ENCODE measurements around the gene TRIM7.

TRIM7 gene

DNA sequence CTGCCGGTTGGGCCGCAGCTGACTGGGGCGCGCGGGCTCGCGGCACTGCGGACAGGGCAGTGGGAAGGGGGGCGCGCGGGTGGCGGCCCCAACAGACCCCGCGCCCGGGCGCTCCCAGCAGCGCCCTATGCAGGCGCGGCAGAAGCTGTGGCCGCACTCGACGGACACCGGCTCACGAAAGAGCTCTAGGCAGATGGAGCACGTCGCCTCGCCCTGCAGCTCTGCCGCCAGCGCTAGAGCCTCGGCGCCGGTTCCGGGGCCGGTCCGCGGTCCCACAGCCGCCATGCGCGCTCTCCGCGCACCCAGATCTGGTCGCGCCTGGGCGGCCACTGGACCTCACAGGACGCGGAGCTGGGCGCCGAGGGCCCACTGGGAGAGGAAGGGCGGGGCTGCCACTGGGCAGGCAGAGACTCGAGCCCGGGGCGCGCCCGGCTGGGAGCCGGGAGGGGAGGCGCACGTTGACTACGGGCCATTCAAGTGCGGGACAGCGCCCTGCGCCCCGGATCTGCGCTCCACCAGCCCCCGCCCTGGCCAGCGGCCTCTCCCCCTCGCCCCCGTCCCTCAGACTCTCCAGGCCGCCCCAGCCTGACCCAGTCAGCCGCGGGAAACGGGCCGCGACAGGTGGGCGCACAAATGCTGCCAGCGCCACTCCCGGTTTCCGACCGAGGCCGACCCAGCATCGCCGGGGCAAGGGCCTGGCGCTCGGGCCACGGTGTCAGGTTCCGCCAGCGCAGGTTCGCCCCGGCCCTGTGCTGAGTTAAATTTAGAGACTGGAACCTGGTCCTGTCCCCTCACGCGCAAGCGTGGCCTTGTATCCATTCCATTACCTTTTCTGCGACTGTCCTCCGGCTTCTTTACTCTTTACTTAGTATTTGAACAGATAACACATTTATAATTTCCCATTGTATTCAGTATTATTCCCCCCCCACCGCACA, at the start of gene TRIM7:
Gene TRIM7 (minus strand): TSS at position 371 of the 935 bp plus-strand sequence. CDS start 86 bp downstream, at position 285.
- DNase-seq, result no peak

DNA sequence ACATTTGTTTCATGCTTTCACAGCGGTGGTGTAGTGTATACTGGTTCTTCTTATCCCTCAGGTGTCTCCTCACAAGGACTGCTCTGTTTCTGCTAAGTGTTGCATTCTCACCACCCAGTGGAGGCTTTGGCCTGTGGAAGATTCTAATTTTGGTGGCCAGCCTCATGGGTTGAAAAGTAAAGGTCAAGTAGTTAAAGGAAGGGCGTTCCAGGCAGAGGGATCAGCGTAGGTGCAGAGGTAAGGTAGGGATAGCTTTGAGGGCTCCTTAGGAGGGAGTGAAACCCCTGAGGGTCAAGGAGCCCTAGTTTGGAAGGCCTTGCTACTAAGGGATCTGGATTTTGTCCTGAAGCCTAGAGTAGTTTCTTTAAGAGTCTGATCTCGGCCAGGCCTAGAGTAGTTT, 43.3 kb upstream of the TRIM7 start:
- no peak for DNase-seq

DNA sequence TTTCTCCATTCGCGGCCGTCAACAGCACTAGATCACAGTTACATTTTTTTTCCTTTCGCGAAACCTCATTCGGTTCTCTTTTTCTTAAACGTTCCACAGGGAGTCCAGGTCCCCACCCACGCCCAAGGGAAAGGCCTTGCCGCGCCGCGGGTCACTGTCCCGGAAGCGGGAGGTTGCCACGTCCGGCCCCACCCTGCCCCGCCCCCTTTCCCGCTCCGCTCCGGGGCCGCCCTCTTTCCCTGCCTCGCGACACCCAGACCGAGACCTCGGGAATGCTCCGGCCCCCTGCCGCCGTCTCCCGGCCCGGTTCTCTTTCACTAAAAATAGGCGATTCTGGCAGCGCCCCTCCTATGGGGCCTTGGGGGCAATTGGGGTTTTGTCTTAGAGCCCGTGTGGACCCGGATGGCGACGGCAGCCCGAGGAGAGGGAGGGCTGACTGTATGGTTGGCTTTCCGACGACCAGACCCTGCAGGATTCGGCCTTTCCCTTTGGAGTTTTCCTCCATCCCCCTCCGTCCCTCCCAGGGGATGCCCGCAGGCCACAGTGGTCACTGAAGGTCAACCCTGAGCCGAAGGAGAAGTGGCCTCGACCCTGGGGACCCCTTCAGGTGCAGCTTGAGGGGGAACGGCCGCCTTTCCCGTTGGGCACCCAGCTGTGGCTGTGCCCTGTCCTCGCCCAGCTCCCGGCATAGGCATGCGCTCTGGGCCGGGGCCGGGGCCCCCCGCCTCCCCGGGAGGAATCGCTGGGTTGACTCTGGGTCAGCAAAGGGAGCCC, 41.5 kb upstream of the TRIM7 start:
- DNase-seq, result peak; percentile 85

DNA sequence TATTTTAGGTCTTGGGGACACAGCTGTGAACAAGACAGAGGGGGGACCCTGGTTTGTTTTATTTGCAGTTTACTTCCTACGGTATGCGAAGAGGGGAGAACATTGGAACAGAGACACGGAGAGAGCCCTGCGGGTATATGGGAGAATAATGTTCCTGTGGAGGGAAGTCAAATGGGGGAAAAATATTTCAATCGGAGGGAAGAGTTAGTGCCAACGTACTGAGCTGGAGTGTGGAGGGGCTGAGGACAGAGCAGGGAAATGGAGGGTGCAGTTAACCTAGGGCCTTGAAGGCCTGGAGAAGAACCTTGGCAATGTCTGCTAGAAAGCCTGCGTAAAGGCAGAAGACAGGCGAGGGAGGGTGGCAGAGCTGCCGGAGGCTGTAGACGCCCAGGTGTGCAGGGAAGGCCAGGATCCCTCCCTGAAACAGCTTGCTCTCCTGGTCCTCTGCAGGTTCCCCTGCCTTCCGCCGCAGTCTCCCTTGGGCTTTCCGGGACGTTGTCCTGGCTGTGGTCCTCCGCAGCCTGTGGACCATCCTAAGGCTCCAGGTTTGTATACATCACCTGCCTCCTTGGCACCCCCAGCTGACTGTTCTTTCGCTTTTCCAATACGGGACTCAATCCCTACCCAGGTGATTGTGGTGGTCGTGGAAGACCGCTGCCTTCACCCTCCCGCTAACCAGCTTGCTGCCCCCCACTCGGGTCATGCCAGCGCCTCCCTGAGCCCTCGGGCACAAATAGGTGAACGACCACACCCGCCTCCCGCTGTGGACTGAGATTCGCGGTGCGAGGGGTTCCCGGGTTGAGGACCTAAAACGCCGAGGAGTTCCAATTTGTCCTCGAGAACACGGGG, 40.7 kb upstream of the TRIM7 start:
- no peak for DNase-seq

DNA sequence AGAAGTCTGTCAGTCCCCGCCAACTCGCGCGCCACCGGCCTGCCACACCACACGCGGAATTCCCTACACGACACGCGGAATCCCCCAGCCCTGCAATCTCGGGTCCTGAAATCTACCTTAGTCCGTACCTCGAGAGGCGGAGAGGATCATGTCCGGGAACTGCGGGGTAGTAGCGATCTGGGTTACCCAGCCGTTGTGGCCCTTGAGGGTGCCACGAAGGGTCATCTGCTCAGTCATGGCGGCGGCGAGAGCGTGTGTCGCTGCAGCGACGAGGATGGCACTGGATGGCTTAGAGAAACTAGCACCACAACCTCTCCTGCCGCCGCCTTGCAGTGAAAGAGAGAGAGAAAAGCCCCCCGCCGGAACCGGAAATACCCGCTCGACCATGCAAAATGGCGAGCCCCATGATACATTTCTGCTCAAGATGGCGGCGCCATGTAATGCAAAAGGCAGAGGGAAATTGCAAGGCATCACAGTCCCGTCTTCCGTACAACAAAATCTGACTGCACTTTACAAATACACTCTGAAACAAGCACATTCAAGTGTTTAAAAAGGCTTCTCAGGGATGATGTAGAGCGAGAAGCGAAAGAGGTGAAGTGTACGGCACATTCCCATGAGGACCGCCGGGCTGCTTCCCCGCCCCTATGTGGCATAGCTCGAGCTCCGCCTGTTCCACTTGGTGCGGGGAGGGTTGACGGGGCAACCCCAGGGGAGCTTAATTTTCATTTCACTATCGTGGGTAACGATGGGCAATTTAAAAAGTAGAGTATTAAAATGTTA, 38.8 kb upstream of the TRIM7 start, which contains the start of gene RACK1:
Gene RACK1 (minus strand): TSS at position 343 of the 780 bp plus-strand sequence. CDS start 106 bp downstream, at position 237.
- DNase-seq, result peak; percentile 90

DNA sequence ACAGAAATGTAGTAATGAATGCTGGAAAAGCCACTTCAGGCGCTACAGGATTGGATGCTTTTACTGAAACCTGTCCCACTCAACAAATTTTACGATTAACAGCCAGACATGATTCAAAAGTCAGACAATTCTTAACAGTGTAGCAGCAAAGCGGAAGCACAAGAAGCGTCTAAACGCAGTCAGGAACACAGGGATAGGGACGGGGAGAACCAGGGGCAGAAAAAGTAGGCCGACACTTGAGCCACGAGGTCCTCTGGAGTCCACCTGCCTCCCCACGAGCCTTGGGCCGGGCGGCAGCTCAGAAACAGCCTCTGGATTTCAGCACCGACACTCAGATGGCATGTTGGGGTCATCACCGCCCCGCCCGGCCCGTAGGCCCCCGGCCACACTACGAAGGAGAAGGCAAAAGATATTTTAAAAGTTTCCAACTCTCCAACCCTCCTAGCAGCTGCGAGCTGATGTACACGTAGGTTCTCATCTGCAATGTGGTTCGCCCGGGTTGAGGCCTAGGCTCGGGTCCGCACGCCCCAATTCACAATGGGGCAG, 38.1 kb upstream of the TRIM7 start:
- DNase-seq, result no peak

DNA sequence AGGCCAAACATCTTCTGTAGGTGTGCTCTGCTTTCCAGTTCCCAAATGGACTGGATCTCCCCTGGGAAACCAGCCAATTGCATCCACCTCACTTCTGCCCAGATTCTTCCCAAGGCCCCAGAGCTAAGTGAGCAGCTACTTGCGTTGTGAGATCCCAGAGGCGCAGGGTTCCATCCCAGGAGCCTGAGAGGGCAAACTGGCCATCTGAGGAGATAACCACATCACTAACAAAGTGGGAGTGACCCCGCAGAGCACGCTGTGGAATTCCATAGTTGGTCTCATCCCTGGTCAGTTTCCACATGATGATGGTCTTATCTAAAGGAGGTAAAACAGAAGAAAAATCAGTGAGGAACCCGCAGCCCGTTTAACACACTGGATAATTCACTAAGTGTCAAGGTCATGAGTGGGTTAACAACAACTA, 37.0 kb upstream of the TRIM7 start:
- no peak for DNase-seq

DNA sequence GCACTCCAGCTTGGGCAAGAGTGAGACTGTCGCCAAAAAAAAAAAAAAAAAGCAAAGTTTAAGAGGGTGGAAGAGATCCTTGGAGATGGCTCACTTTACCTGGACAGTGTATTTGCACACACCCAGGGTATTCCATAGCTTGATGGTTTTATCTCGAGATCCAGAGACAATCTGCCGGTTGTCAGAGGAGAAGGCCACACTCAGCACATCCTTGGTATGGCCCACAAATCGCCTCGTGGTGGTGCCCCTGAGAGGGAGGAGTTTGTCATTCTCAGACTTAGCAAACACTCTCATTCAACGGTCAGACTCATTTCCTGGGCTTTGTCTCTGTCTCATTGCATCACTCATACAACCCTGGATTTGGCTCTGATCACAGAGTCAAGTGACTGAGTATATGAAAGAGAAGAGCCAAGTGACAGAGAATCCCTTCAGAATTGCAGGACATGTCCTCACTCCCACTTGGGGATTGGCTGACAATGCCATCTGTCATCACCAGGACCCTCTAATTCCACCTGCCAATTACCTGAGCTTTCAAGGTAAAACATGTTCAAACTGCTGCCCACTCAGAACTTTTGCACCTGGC, 36.5 kb upstream of the TRIM7 start:
- DNase-seq, result peak; percentile 71

DNA sequence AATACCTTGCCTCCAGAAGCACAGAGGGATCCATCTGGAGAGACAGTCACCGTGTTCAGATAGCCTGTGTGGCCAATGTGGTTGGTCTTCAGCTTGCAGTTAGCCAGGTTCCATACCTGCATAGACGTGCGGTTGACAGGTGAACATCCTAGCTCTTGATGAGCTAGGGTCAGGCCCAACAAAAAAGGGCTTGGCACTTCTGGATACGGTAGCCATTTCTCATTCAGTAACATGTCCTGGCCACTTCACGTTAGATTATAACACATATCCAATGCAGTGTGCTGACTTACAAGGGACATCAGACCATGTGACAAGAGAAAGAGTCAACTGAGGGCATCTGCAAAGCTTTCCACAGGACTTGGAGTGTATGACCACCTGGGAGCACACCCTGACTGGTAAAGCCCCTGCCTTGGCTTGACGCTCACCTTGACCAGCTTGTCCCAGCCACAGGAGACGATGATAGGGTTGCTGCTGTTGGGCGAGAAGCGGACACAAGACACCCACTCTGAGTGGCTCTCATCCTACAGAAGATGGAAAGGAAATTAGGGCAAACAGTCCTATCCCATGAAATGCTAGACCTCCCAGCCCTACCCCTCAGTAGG, 34.2 kb upstream of the TRIM7 start:
- DNase-seq, result no peak

DNA sequence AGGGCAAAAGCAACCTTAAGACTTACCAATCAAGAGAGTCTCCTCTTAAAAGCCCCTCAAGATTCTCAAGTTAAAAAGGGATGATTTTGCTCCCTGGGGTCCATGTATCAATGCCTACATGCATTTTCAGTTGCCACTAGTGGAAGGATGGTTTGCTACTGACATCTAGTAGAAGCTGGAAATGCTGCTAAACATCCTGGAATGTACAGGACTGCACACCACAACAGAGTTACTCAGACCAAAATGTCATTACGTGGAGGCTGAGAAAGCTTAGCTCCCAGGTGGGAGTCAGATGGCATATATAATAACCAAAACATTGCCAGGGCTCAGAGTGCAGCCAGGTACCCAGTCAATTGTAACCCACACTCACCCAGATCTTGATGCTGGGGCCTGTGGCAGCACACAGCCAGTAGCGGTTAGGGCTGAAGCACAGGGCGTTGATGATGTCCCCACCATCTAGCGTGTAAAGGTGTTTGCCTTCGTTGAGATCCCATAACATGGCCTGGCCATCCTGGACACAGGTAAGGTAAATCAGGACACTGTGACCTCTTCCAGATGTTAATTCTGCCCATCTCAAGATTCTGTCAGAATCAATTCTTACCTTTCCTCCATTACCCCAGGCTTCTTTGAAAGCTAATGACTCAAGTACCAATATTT, 32.9 kb upstream of the TRIM7 start:
- DNase-seq, result no peak

DNA sequence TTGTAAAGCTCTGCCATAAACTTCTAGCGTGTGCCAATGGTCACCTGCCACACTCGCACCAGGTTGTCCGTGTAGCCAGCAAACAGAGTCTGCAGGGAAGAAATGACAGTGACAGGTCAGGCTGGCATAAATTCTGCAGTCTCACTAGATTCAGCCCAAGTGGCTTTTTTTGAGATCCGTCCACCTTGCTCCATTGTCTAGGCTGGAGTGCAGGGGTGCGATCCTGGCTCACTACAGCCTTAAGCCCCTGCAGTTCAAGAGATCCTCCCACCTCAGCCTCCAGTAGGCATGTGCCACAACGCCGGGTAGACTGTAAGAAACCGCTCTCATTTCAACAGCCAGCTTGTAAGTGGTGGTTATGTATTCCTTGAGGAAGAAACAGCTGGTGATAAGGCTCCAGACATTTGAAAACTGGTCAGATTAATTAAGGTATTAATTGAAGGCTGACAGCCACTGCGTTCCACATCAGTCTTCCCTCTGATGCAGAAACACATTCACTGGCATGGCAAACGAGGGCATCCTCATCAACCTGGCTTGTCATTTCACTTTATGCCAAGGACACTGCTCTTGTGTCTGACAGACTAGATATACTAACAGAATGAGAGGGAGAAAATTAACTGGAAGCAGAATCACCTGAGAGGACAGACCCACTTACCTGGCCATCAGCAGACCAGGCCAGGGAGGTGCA, 32.1 kb upstream of the TRIM7 start:
- DNase-seq, result no peak

DNA sequence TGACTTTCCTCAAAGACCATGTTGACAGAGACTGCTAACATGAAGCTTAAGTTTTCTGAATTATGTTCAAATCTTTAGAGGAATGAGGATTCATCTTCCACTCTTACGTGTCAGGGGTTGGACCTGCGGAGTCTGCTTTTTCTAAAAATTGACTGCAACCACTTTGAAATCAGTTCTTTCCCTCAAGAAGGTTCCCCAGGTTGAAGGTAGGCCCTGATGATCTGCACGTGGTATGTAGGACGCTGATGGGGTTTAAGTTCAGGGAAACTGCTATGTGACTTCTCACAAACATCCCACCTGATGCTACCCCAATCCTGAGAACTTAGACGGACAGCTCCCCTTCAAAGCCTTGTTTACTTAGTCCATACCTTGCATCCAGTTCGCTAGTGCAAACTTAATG, 31.5 kb upstream of the TRIM7 start:
- no peak for DNase-seq

DNA sequence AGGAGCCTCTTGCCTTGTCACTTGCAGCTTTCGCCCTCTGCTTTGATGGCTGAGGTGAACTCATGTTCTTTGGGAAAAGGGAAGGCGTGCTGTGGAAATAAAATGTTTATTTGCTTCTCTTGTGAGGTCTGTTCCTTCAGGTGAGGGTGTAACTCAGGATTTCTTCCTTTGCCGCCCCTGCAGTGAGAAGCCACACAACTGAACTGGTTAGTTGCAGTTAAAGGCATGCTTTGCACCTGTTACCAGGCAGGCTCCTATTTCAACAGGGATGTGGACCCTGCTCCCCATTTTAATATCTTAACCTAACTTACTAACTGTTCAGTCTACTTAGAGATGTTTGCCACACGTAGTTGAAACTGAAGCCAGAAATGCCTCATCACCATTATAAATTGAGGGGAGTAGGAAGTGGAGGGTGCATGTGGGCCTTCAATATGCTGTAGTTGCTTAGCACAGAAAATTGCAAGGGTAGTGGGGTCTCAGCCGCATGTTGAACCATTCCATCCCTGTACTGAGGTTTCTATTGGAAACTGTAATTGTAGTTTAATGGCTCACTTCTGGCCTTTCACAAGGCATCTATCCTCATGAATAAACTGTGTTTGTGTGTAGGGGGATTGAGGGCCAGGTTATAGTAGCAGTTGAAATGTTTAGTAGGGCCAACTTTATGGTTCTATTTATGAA, 30.8 kb upstream of the TRIM7 start:
- DNase-seq, result no peak

DNA sequence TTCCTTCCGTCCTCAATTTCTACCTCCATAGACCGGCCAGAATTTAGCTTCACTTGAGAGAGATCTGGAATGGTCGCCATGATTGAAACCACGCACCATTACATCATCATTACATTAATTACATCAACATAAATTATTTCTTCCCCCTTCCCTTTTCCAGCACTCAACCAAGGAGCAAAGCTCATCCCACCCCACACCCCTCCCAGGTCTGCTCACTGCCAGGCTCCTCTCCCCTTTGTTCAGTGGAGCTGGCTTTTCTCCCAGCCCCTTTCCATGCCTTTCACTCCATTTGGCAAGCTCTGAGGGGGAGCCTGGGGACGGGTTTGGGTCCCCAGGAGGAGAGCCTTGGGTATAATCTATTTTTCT, 30.3 kb upstream of the TRIM7 start:
- DNase-seq, result no peak

DNA sequence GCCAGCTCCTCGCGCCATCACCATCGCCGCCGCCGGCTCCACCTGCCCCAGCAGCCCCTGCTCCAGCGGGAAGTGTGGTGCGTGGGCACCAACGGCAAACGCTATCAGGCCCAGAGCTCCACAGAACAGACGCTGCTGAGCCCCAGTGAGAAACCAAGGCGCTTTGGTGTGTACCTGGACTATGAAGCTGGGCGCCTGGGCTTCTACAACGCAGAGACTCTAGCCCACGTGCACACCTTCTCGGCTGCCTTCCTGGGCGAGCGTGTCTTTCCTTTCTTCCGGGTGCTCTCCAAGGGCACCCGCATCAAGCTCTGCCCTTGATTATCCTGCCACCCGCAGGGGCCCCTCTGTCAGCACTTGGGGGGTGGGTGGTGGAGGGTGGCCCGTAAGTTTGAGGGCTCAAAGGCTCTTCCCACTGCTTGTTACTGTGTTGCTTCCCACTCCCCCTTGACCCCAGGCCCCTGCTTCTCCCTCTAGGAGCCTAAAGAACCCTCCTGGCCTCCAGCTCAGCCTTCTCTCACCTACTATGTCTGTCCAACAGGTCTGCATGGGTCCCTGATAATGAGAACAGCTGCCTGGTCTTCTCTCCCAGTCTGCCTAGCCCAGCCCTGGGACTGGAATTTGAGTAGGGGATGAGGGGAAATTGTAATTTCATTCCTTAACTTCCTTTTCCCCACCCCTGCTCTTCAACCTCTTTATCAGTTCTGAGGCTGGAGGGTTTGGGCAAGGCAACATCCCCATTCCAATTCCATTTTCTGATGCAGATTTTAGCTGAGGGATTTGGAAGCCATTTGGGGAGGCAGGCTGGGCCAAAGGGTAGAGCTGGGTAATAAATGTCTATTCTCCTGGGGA, 29.7 kb upstream of the TRIM7 start:
- DNase-seq, result no peak

DNA sequence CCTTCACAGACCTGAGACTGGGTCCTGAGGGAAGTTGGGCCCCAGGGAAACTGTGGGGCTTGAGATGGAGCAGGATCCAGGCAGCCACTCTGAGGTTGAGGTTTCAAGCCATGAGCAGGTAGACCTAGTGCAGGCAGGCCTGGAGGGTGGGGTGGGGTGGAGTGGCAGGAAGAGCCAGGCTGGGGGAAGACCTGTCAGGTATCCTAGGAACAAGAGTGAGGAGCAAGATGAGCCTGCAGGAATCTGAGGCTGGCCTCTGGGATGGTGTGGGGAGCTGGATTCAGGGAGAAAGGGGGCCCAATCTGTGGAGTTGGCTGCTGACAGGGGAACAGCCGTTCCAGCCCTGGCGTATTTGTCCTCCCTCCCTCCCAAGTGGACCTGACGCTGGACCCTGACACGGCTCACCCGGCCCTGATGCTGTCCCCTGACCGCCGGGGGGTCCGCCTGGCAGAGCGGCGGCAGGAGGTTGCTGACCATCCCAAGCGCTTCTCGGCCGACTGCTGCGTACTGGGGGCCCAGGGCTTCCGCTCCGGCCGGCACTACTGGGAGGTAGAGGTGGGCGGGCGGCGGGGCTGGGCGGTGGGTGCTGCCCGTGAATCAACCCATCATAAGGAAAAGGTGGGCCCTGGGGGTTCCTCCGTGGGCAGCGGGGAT, 28.9 kb upstream of the TRIM7 start:
- no peak for DNase-seq

DNA sequence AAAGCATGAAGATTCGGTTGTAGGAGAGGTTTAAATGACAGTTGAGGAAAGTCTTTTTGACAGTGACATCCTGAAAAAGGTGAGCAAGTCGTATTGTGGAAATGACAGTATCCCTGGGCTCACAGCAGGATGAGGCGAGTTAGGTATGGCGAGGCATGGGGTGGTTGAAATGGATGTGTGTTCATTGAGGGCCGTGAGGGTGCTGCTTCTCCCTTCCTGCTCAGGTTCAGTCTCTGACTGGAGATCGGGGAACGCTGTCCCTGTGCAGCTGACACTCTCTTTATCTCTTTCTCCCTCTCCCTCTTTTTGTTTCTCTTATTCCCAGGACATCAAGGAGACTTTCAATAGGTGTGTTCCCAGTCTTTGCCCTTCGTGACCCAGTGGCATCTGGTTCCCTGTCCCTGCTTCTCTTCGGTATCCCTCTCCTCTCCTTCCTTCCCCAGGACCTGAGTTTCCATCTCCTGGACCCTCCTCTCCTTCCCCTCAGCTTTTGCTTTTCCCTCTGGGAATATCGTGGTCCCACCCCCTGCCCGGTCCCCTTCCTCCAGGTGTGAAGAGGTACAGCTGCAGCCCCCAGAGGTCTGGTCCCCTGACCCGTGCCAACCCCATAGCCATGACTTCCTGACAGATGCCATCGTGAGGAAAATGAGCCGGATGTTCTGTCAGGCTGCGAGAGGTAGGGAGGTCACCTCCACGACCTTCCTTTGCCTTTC, 28.2 kb upstream of the TRIM7 start:
- no peak for DNase-seq
